Ovary (tissue), 9 donors: Measurements from ENCODE around the gene PRICKLE3. TPM values are rescaled to one million over a fixed set of nuclear protein-coding genes. Genes with fewer than 3 reads are reported as not detected.

Experiments
- DNase-seq, 5 donors: peaks; one replicate each; pipeline ENCODE4 v3.0.0-alpha.2; 2019 to 2020
- H3K27ac ChIP-seq, 2 donors: fragments of 200-600 bp; one replicate each; pipeline versions ENCODE4 v1.5.1 to v1.8.0; 2019 to 2022
- H3K27me3 ChIP-seq: fragments of 200-600 bp; one replicate; pipeline ENCODE4 v1.8.0; 2022
- H3K36me3 ChIP-seq: fragments of 200-600 bp; sonication (generic); one replicate; pipeline ENCODE4 v1.5.1; 2019
- H3K4me1 ChIP-seq: one replicate; pipeline ENCODE4 v1.8.1; 2013; ENCODE audit warnings: mild to moderate bottlenecking, moderate library complexity; ENCODE audit not compliant: insufficient read depth
- H3K4me3 ChIP-seq: fragments of 200-600 bp; sonication (generic); one replicate; pipeline ENCODE4 v1.5.1; 2017
- H3K9me3 ChIP-seq, 2 donors: fragments of 200-600 bp in 1 of 2; sonication (generic) in 1 of 2; one replicate each; pipeline versions ENCODE4 v1.5.1 to v1.8.1; 2013 to 2019; ENCODE audit warnings: mild to moderate bottlenecking in 1 of 2, moderate library complexity in 1 of 2
- CTCF ChIP-seq, 3 donors: fragments of 450-650 bp in 2 of 3; fragments of 200-600 bp in 1 of 3; IDR thresholded peaks; one replicate each; pipeline versions ENCODE4 v1.5.1 to v1.8.0; 2016 to 2022; ENCODE audit warnings: antibody characterized with exemption in 3 of 3, mild to moderate bottlenecking in 1 of 3
- EP300 ChIP-seq: sonication (generic); formaldehyde crosslinking; IDR thresholded peaks from one replicate; pipeline ENCODE4 v1.6.1; 2017; ENCODE audit warnings: antibody characterized with exemption
- POLR2A ChIP-seq: fragments of 450-650 bp; IDR thresholded peaks from one replicate; pipeline ENCODE4 v1.6.1; 2017; ENCODE audit warnings: antibody characterized with exemption, mild to moderate bottlenecking, moderate library complexity
- WGBS, 3 donors: extraction: QIAGEN DNeasy Blood & Tissue Kit in 1 of 3; methylation state at CpG; one replicate each; pipeline versions ENCODE4 v1.1.5 to v1.1.7; 2013 to 2017; 5-methylcytosine and 5-hydroxymethylcytosine counted together
- intact Hi-C, 4 donors: fragments of 100-400 bp; cut with DNase I; formaldehyde crosslinking; loops; one replicate each; pipeline versions ENCODE4 v1.11.0 to v1.15.1; 2022 to 2023
- polyA plus RNA-seq, 2 donors: library from polyadenylated mRNA; stranded (reverse); fragments of 200-250 nt in 1 of 2; fragments of 350-450 nt in 1 of 2; fragmentation: Illumina TruSeq in 1 of 2; extraction: RNeasy Lipid Tissue Mini Kit (QIAGEN cat#74804) in 1 of 2; gene quantifications; one replicate each; pipeline ENCODE4 v1.2.3, GENCODE V29; 2013 to 2014
- total RNA-seq, 7 donors: library from RNA; depleted of rRNA in 2 of 7; stranded (reverse); fragments of >200 nt in 2 of 7; fragmentation: NEBNext Ultra II Directional in 3 of 7; extraction: Animal tissue kit (Norgen Biotek cat#: 25700) in 3 of 7; gene quantifications; one replicate each; pipeline versions ENCODE4 v1.1.0 to v1.2.4, GENCODE V29; 2016 to 2023
- donor health status: DM: no; HTN: no; CAD: no; lungs with moderate emphysema.
- donor health status: DM: no; HTN: no; CAD: no.
- donor health status: Bipolar disorder and iron deficiency.
- donor health status: DM: yes; HTN: yes; CAD: no.
- donor health status: DM: no; HTN: no; CAD: no.
- donor health status: DM: yes; HTN: yes; CAD: no.

PRICKLE3 gene
- total and polyA plus RNA-seq, 9 donors, result 3.5 to 15.1 (median 11.4) TPM

- no peak for TF ChIP-seq CTCF (IDR thresholded peaks at IDR 0.05)
- Histone ChIP-seq H3K36me3 (no peaks in the 10 kb centered on the region), H3K27ac (peak overlapping the region; percentile 44 to 81), H3K27me3 (no peaks in the 10 kb centered on the region), H3K4me1 (no peaks in the 10 kb centered on the region), H3K9me3 (no peaks in the 10 kb centered on the region), H3K4me3 (peak overlapping the region; percentile 55)
- intact Hi-C loops, result no loop called here
- WGBS, 3 donors, result 33 to 50% (median 42%) methylated on average over 18 to 37 of the region's 37 CpGs
- peak; percentile 66 to 78 (median 72) for DNase-seq
Observed at GRCh38 chrX:49172280-49172780, 13.8 kb downstream of the PRICKLE3 start.

- Histone ChIP-seq H3K27ac (peak within 1 kb of the TSS; percentile 44 to 81), H3K4me1 (no peaks in the 10 kb centered on the region), H3K36me3 (no peaks in the 10 kb centered on the region), H3K27me3 (no peaks in the 10 kb centered on the region), H3K9me3 (no peaks in the 10 kb centered on the region), H3K4me3 (peak within 1 kb of the TSS; percentile 55)
- no peak for TF ChIP-seq POLR2A
- no peak for TF ChIP-seq CTCF (IDR thresholded peaks at IDR 0.05)
- no peak for TF ChIP-seq EP300
- 35 to 51% (median 45%) methylated on average over 46 of the region's 46 CpGs for WGBS, 3 donors
- intact Hi-C loops, result no loop called here
- DNase-seq, result peak; percentile 68 to 78 (median 69)
Observed at GRCh38 chrX:49171752-49172279, 14.4 kb downstream of the PRICKLE3 start, which contains the start of gene PLP2. TSS of gene PLP2 (plus strand) at chrX:49171898. CDS start at chrX:49172001, 103 bp downstream.

- peak overlapping the region; percentile 22 for H3K4me3 ChIP-seq
- WGBS, 3 donors, result 77 to 78% (median 77%) methylated on average over 3 of the region's 3 CpGs
- no peaks in the 10 kb centered on the region for H3K27me3 ChIP-seq
- H3K27ac ChIP-seq, result peak overlapping the region in 1 of 2 donors; percentile 82
- intact Hi-C loops, result loop anchor here in 1 of 4 donors (5.0 kb wide), 1 partner anchor 255 kb away; the partner anchor contains the start of gene SLC35A2
- no peaks in the 10 kb centered on the region for H3K4me1 ChIP-seq
- TF ChIP-seq EP300 (no peak), POLR2A (no peak), CTCF (IDR thresholded peaks at IDR 0.05) (no peak)
- H3K9me3 ChIP-seq, result no peaks in the 10 kb centered on the region
- no peaks in the 10 kb centered on the region for H3K36me3 ChIP-seq
- DNase-seq, result no peak
Observed at GRCh38 chrX:49167740-49168108, 18.4 kb downstream of the PRICKLE3 start.

- Histone ChIP-seq H3K36me3 (no peaks in the 10 kb centered on the region), H3K4me3 (peak overlapping the region; percentile 22), H3K9me3 (no peaks in the 10 kb centered on the region), H3K27ac (peak overlapping the region; percentile 39 to 82), H3K4me1 (no peaks in the 10 kb centered on the region), H3K27me3 (no peaks in the 10 kb centered on the region)
- intact Hi-C loops, result loop anchor here in 1 of 4 donors (5.0 kb wide), 1 partner anchor 255 kb away; the partner anchor contains the start of gene SLC35A2
- WGBS, 3 donors, result 38 to 52% (median 45%) methylated on average over 26 to 35 of the region's 35 CpGs
- DNase-seq, result peak; percentile 60 to 77 (median 71)
- no peak for TF ChIP-seq CTCF (IDR thresholded peaks at IDR 0.05)
- TF ChIP-seq POLR2A, result peak; percentile 24
Observed at GRCh38 chrX:49166914-49167739, 19.0 kb downstream of the PRICKLE3 start.
